ENCODE results near the gene PLA2G4B.

Gene PLA2G4B

DNA sequence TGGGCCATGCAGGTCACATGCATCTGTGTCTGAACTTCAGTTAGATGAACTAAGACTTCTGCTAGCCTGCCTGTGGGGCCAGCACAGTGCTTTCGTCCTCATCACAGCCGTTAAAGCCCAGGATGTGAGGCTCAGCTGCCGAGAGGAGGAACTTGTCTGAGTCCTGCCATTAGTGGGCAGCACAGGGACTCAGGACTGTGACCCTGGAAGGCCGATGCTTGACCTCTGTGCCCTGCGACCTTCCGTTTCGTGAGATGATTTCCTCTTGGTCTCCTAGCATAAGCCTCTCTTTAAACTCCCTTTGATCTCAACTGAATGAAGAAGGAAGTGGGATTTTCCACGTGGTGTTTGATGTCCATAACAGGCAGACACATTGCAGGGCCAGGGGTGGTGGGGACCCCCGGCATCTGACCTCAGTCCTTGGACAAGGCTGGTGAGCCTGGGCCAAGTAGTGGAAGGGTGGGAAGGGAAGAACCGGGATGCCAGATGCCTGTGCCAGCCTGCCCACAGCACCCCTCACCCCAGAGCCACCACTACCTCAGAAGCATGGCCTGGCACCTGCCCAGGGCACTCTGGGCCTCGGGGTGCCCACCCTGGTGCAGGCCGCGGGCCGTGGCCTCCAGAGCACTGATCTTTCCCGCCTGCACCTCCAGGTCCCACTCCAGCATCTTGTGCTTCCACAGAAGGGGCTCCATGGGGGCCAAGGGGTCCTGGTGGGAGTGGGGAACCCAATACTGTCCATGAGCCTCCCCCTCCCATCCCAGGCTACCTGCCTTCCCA lies 21.6 kb downstream of the PLA2G4B start:
- Histone ChIP-seq H3K36me3 (ENCODE audit: insufficient read depth) (no peaks in the 10 kb centered on the region), H3K9ac (no peak overlapping the region), H2AFZ (ENCODE audit: low read depth) (no peak overlapping the region), H3K27me3 (ENCODE audit: insufficient read depth, low read depth) (peaks cover 24% of the 10 kb centered on the region; the same call in 1 of the 2 replicates), H3K79me2 (ENCODE audit: insufficient read depth, low read depth) (no peaks in the 10 kb centered on the region), H4K20me1 (ENCODE audit: insufficient read depth) (no peaks in the 10 kb centered on the region), H3K27ac (no peak overlapping the region), H3K4me3 (IDR thresholded peaks at IDR 0.05; ENCODE audit: insufficient read depth, low read depth, low read length) (no peak overlapping the region), H3K4me2 (no peak overlapping the region), H3K4me1 (ENCODE audit: low read depth, poor library complexity, severe bottlenecking) (no peaks in the 10 kb centered on the region)
- no peak for TF ChIP-seq CTCF (conservative IDR thresholded peaks at IDR 0.05; ENCODE audit: low read depth, low read length)

- Histone ChIP-seq H3K4me1 (ENCODE audit: low read depth, poor library complexity, severe bottlenecking) (no peaks in the 10 kb centered on the region), H3K27me3 (ENCODE audit: insufficient read depth, low read depth) (peaks cover 28% of the 10 kb centered on the region; the same call in 1 of the 2 replicates), H2AFZ (ENCODE audit: low read depth) (no peak overlapping the region), H4K20me1 (ENCODE audit: insufficient read depth) (no peaks in the 10 kb centered on the region), H3K4me2 (no peak overlapping the region), H3K4me3 (IDR thresholded peaks at IDR 0.05; ENCODE audit: insufficient read depth, low read depth, low read length) (no peak overlapping the region), H3K27ac (no peak overlapping the region), H3K79me2 (ENCODE audit: insufficient read depth, low read depth) (no peaks in the 10 kb centered on the region), H3K9ac (no peak overlapping the region), H3K36me3 (ENCODE audit: insufficient read depth) (no peaks in the 10 kb centered on the region)
- no peak for TF ChIP-seq CTCF (conservative IDR thresholded peaks at IDR 0.05; ENCODE audit: low read depth, low read length)
Measured at GRCh38 chr15:41861736-41862356, 23.2 kb downstream of the PLA2G4B start.

DNA sequence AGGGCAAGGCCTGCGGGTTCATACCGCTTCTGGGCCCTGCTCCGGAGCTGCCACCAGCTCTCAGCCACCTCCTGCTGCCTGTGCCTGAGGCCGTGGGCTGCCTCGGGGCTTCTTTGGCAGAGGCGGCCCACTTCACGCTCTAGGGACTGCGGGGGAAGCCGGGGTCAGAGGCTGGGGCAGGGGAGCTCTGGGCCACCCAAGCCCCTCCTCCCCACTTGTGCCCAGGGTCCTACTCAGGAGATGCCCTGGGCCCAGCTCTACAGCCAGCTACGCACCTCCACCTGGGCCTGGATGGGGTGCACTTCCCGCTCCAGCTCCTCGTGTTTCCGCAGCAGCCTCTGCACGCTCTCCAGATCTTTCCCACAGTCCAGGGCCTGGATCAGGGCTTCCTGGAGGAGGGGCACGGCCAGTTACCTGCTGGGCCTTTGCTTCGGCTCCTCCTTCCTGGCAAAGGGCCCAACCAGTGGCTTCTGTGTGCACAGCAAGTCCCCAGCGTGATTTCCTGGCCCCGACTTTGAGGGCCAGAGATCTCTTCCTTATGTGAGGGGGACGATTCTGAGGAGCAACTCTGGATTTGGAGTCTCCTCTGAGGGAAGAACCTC lies 24.0 kb downstream of the PLA2G4B start:
- TF ChIP-seq CTCF (conservative IDR thresholded peaks at IDR 0.05; ENCODE audit: low read depth, low read length): no peak
- Histone ChIP-seq H3K4me1 (ENCODE audit: low read depth, poor library complexity, severe bottlenecking) (no peaks in the 10 kb centered on the region), H4K20me1 (ENCODE audit: insufficient read depth) (no peaks in the 10 kb centered on the region), H3K9ac (no peak overlapping the region), H3K4me3 (IDR thresholded peaks at IDR 0.05; ENCODE audit: insufficient read depth, low read depth, low read length) (no peak overlapping the region), H2AFZ (ENCODE audit: low read depth) (no peak overlapping the region), H3K36me3 (ENCODE audit: insufficient read depth) (no peaks in the 10 kb centered on the region), H3K4me2 (no peak overlapping the region), H3K27ac (no peak overlapping the region), H3K79me2 (ENCODE audit: insufficient read depth, low read depth) (no peaks in the 10 kb centered on the region), H3K27me3 (ENCODE audit: insufficient read depth, low read depth) (peaks cover 28% of the 10 kb centered on the region; the same call in 1 of the 2 replicates)

DNA sequence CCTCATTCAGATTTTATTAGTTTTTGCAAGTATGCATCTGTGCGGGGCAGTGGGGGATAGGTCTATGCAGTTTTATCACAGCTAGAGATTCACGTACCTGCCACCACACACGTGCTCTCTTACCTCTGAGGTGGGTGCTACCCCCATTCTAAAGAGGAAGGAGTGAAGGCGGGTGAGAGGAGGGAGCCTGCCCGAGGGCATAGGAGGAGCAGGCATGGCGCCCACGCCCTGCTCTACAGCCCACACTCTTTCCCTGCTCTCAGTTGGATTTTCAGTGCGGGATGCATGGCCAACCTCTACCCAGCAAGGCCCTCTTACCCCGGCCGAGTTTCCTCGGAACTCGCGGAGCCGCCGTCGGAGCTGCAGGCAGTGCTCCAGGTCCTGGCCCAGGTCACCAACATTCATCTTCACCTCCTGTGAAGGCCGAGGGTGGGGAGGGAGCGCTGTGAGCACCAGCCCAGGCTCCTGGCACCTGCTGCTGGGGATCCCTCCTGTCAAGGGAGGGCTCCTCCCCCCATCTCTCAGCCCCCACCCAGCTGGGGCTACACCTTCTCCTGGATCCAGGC lies 26.9 kb downstream of the PLA2G4B start:
- TF ChIP-seq CTCF (conservative IDR thresholded peaks at IDR 0.05; ENCODE audit: low read depth, low read length): no peak
- no peak overlapping the region for H3K9ac ChIP-seq
- H3K79me2 ChIP-seq (ENCODE audit: insufficient read depth, low read depth): no peaks in the 10 kb centered on the region
- H3K27ac ChIP-seq: no peak overlapping the region
- H4K20me1 ChIP-seq (ENCODE audit: insufficient read depth): no peaks in the 10 kb centered on the region
- H2AFZ ChIP-seq (ENCODE audit: low read depth): no peak overlapping the region
- no peak overlapping the region for H3K4me3 ChIP-seq (IDR thresholded peaks at IDR 0.05; ENCODE audit: insufficient read depth, low read depth, low read length)
- H3K4me2 ChIP-seq: no peak overlapping the region
- peaks cover 44% of the 10 kb centered on the region for H3K27me3 ChIP-seq (ENCODE audit: insufficient read depth, low read depth)
- no peaks in the 10 kb centered on the region for H3K36me3 ChIP-seq (ENCODE audit: insufficient read depth)
- no peaks in the 10 kb centered on the region for H3K4me1 ChIP-seq (ENCODE audit: low read depth, poor library complexity, severe bottlenecking)
